Parathyroid adenoma (tissue), 2 donors: ENCODE measurements around the gene HPX.
"Not testable (repeated sequence)": the region's sequence is repeated elsewhere in the genome, so short reads cannot be mapped to it uniquely, and the experiment has no call there.

Experiments
- H2AFZ ChIP-seq: fragments of 300-600 bp; sonication (generic); one replicate; pipeline ENCODE4 v1.7.0; 2017; ENCODE audit warnings: antibody characterized with exemption, mild to moderate bottlenecking
- H3K27ac ChIP-seq: fragments of 300-600 bp; sonication (generic); one replicate; pipeline ENCODE4 v1.7.0; 2017
- H3K27me3 ChIP-seq: fragments of 300-600 bp; sonication (generic); one replicate; pipeline ENCODE4 v1.7.0; 2017; ENCODE audit warnings: low read length; ENCODE audit not compliant: control insufficient read depth, insufficient read depth
- H3K36me3 ChIP-seq: fragments of 300-600 bp; sonication (generic); one replicate; pipeline ENCODE4 v1.7.0; 2017; ENCODE audit warnings: low read length; ENCODE audit not compliant: control insufficient read depth, insufficient read depth
- H3K4me1 ChIP-seq: fragments of 300-600 bp; sonication (generic); one replicate; pipeline ENCODE4 v1.7.0; 2017; ENCODE audit warnings: control low read depth
- H3K4me2 ChIP-seq: fragments of 300-600 bp; sonication (generic); one replicate; pipeline ENCODE4 v1.7.0; 2017; ENCODE audit warnings: low read length
- H3K4me3 ChIP-seq: fragments of 300-600 bp; sonication (generic); one replicate; pipeline ENCODE4 v1.7.0; 2017; ENCODE audit warnings: low read depth, low read length
- H3K79me2 ChIP-seq: fragments of 300-600 bp; sonication (generic); one replicate; pipeline ENCODE4 v1.7.0; 2017; ENCODE audit warnings: control low read depth
- H3K9ac ChIP-seq: fragments of 300-600 bp; sonication (generic); one replicate; pipeline ENCODE4 v1.7.0; 2017; ENCODE audit warnings: mild to moderate bottlenecking
- H3K9me3 ChIP-seq: fragments of 300-600 bp; sonication (generic); one replicate; pipeline ENCODE4 v1.7.0; 2017; ENCODE audit warnings: low read length; ENCODE audit not compliant: control insufficient read depth
- CTCF ChIP-seq: fragments of 300-600 bp; sonication (generic); IDR thresholded peaks from one replicate; pipeline ENCODE4 v1.7.0; 2017; ENCODE audit warnings: antibody characterized with exemption, mild to moderate bottlenecking
- donor health status: primary hyperparathyroidism.

The HPX gene

GRCh38 chr11:6397156-6397555 lies 43.6 kb downstream of the HPX start:
- no peaks in the 10 kb centered on the region for H3K9me3 ChIP-seq

GRCh38 chr11:6395470-6396060 lies 45.2 kb downstream of the HPX start:
- Histone ChIP-seq H3K4me1 (no peaks in the 10 kb centered on the region), H3K79me2 (no peaks in the 10 kb centered on the region), H3K4me3 (no peak overlapping the region), H3K36me3 (no peaks in the 10 kb centered on the region), H3K9ac (no peak overlapping the region), H3K27ac (no peak overlapping the region), H3K4me2 (no peak overlapping the region), H3K27me3 (no peaks in the 10 kb centered on the region), H3K9me3 (no peaks in the 10 kb centered on the region), H2AFZ (no peak overlapping the region)
- no peak for TF ChIP-seq CTCF

More at GRCh38 chr11:6397156-6397555, 43.6 kb downstream of the HPX start:
- Histone ChIP-seq H3K4me1 (no peaks in the 10 kb centered on the region), H3K4me3 (no peak overlapping the region), H3K79me2 (no peaks in the 10 kb centered on the region), H2AFZ (no peak overlapping the region), H3K9ac (no peak overlapping the region), H3K27me3 (no peaks in the 10 kb centered on the region), H3K4me2 (no peak overlapping the region), H3K27ac (no peak overlapping the region), H3K36me3 (no peaks in the 10 kb centered on the region)
- no peak for TF ChIP-seq CTCF

- TF ChIP-seq CTCF, result no peak
- H2AFZ ChIP-seq, result no peak overlapping the region
- H3K27me3 ChIP-seq, result no peaks in the 10 kb centered on the region
- H3K27ac ChIP-seq, result no peak overlapping the region
- H3K4me1 ChIP-seq, result peaks cover 3% of the 10 kb centered on the region
- H3K4me2 ChIP-seq, result no peak overlapping the region
- no peak overlapping the region for H3K4me3 ChIP-seq
- H3K79me2 ChIP-seq, result no peaks in the 10 kb centered on the region
- no peaks in the 10 kb centered on the region for H3K36me3 ChIP-seq
- no peak overlapping the region for H3K9ac ChIP-seq
- H3K9me3 ChIP-seq, result no peaks in the 10 kb centered on the region
Measured at GRCh38 chr11:6393989-6394670, 46.7 kb downstream of the HPX start.

GRCh38 chr11:6392251-6392650 lies 48.5 kb downstream of the HPX start:
- H3K4me1 ChIP-seq, H3K4me3 ChIP-seq, H3K9ac ChIP-seq, H3K9me3 ChIP-seq, H3K27ac ChIP-seq, H3K4me2 ChIP-seq, H2AFZ ChIP-seq, H3K79me2 ChIP-seq, H3K36me3 ChIP-seq, H3K27me3 ChIP-seq: not testable (repeated sequence)

GRCh38 chr11:6391537-6392134 lies 49.2 kb downstream of the HPX start:
- Histone ChIP-seq H3K9ac (no peak overlapping the region), H2AFZ (no peak overlapping the region), H3K4me1 (peaks cover 3% of the 10 kb centered on the region), H3K27ac (no peak overlapping the region), H3K4me2 (no peak overlapping the region), H3K4me3 (no peak overlapping the region), H3K79me2 (no peaks in the 10 kb centered on the region), H3K27me3 (no peaks in the 10 kb centered on the region), H3K36me3 (no peaks in the 10 kb centered on the region), H3K9me3 (no peaks in the 10 kb centered on the region)
- no peak for TF ChIP-seq CTCF
